Esophagus squamous epithelium (tissue), 5 donors: ENCODE measurements around the gene PLA2G4B. TPM values are rescaled to one million over a fixed set of nuclear protein-coding genes. Genes with fewer than 3 reads are reported as not detected.

Experiments used
- DNase-seq: peaks from one replicate; lab custom pipeline; 2025; lab: John Stamatoyannopoulos, UW
- H3K27ac ChIP-seq, 4 donors: fragments of 200-600 bp; sonication (generic); one replicate each; pipeline ENCODE4 v1.5.1; 2016 to 2019; ENCODE audit warnings: mild to moderate bottlenecking in 1 of 4
- H3K27me3 ChIP-seq, 4 donors: fragments of 200-600 bp; sonication (generic); 1 replicate in 3 of 4; 2 replicates in 1 of 4; pipeline versions ENCODE4 v1.5.1 to v1.6.0; 2017 to 2021; ENCODE audit warnings: antibody characterized with exemption in 1 of 4
- H3K36me3 ChIP-seq, 3 donors: fragments of 200-600 bp; sonication (generic); one replicate each; pipeline ENCODE4 v1.5.1; 2016 to 2019
- H3K4me1 ChIP-seq, 3 donors: fragments of 200-600 bp; sonication (generic); one replicate each; pipeline ENCODE4 v1.5.1; 2017 to 2019
- H3K4me3 ChIP-seq, 4 donors: fragments of 200-600 bp; sonication (generic); 1 replicate in 3 of 4; 2 replicates in 1 of 4; pipeline ENCODE4 v1.5.1; 2016 to 2019; ENCODE audit warnings: mild to moderate bottlenecking in 2 of 4, moderate library complexity in 1 of 4
- H3K9me3 ChIP-seq, 3 donors: fragments of 200-600 bp; sonication (generic); one replicate each; pipeline ENCODE4 v1.5.1; 2016 to 2019
- CTCF ChIP-seq, 6 experiments: fragments of 450-650 bp in 4 of 6; fragments of 200-600 bp in 2 of 6; sonication (generic) in 2 of 6; IDR thresholded peaks; one replicate each; pipeline ENCODE4 v1.5.1; 2016 to 2019; ENCODE audit warnings: antibody characterized with exemption in 6 of 6, mild to moderate bottlenecking in 4 of 6, moderate library complexity in 4 of 6
- POLR2A ChIP-seq, 4 donors: fragments of 450-650 bp; IDR thresholded peaks; one replicate each; pipeline ENCODE4 v1.6.1; 2017; ENCODE audit warnings: antibody characterized with exemption in 4 of 4, mild to moderate bottlenecking in 4 of 4, moderate library complexity in 3 of 4
- WGBS, 2 donors: methylation state at CpG; one replicate each; pipeline ENCODE4 v1.1.5; 2018; 5-methylcytosine and 5-hydroxymethylcytosine counted together
- intact Hi-C: fragments of 100-400 bp; cut with DNase I; formaldehyde crosslinking; loops from one replicate; pipeline ENCODE4 v1.15.0; 2022
- total RNA-seq, 4 donors: library from RNA; depleted of rRNA; stranded (reverse); fragments of >200 nt; gene quantifications; one replicate each; pipeline ENCODE4 v1.1.0, GENCODE V29; 2016
- donor health status: DM: yes; HTN: yes; CAD: no.

The PLA2G4B gene
- total RNA-seq, 4 donors from 2014 or later, result 26.5 to 58.9 (median 39.7) TPM

- no peaks in the 10 kb centered on the region for H3K9me3 ChIP-seq
- no peaks in the 10 kb centered on the region for H3K27me3 ChIP-seq
- H3K4me3 ChIP-seq, result no peak overlapping the region
- intact Hi-C loops, result no loop called here
- no peak for DNase-seq
- no peak for TF ChIP-seq CTCF (IDR thresholded peaks at IDR 0.05)
- no peak for TF ChIP-seq POLR2A (IDR thresholded peaks at IDR 0.05)
- H3K36me3 ChIP-seq, result peaks cover 66 to 87% (median 66%) of the 10 kb centered on the region in 3 donors
- WGBS, 2 donors, result 82 to 89% methylated on average over 6 of the region's 6 CpGs
- peaks cover 3 to 21% (median 5%) of the 10 kb centered on the region in 3 donors for H3K4me1 ChIP-seq
- no peak overlapping the region for H3K27ac ChIP-seq
Observed at GRCh38 chr15:41822471-41822870, 16.2 kb upstream of the PLA2G4B start.

- WGBS, 2 donors, result 67 to 79% methylated on average over 1 to 2 of the region's 6 CpGs
- no peak overlapping the region for H3K4me3 ChIP-seq
- peaks cover 61 to 82% (median 62%) of the 10 kb centered on the region in 3 donors for H3K36me3 ChIP-seq
- TF ChIP-seq CTCF (IDR thresholded peaks at IDR 0.05), result no peak
- TF ChIP-seq POLR2A (IDR thresholded peaks at IDR 0.05), result no peak
- peaks cover 5 to 24% (median 6%) of the 10 kb centered on the region in 3 donors for H3K4me1 ChIP-seq
- H3K9me3 ChIP-seq, result no peaks in the 10 kb centered on the region
- no peaks in the 10 kb centered on the region for H3K27me3 ChIP-seq
- no peak for DNase-seq
- intact Hi-C loops, result no loop called here
- H3K27ac ChIP-seq, result no peak overlapping the region
Observed at GRCh38 chr15:41822957-41823356, 15.7 kb upstream of the PLA2G4B start.

- Histone ChIP-seq H3K9me3 (no peaks in the 10 kb centered on the region), H3K27me3 (no peaks in the 10 kb centered on the region), H3K36me3 (peaks cover 56 to 76% (median 56%) of the 10 kb centered on the region in 3 donors), H3K27ac (no peak overlapping the region), H3K4me3 (no peak overlapping the region), H3K4me1 (peaks cover 5 to 26% (median 6%) of the 10 kb centered on the region in 3 donors)
- no peak for DNase-seq
- intact Hi-C loops, result no loop called here
- WGBS, 2 donors, result 100% methylated on average over 2 to 4 of the region's 11 CpGs
- no peak for TF ChIP-seq POLR2A (IDR thresholded peaks at IDR 0.05)
- no peak for TF ChIP-seq CTCF (IDR thresholded peaks at IDR 0.05)
Observed at GRCh38 chr15:41823502-41823901, 15.1 kb upstream of the PLA2G4B start.

GRCh38 chr15:41824062-41824745 lies 14.4 kb upstream of the PLA2G4B start:
- 92 to 97% methylated on average over 5 to 7 of the region's 19 CpGs for WGBS, 2 donors
- TF ChIP-seq POLR2A (IDR thresholded peaks at IDR 0.05) (no peak), CTCF (IDR thresholded peaks at IDR 0.05) (no peak)

GRCh38 chr15:41825145-41825544 lies 13.5 kb upstream of the PLA2G4B start:
- peaks cover 13 to 41% (median 20%) of the 10 kb centered on the region in 3 donors for H3K4me1 ChIP-seq
- 77% methylated on average over 3 of the region's 10 CpGs; no CpG with 5 or more reads in 1 of the 2 donors for WGBS, 2 donors
- no peak for DNase-seq
- no peaks in the 10 kb centered on the region for H3K27me3 ChIP-seq
- intact Hi-C loops, result no loop called here
- no peak overlapping the region for H3K27ac ChIP-seq
- H3K9me3 ChIP-seq, result no peaks in the 10 kb centered on the region
- H3K4me3 ChIP-seq, result no peak overlapping the region
- TF ChIP-seq POLR2A (IDR thresholded peaks at IDR 0.05) (no peak), CTCF (IDR thresholded peaks at IDR 0.05) (no peak)
- peaks cover 40 to 60% (median 46%) of the 10 kb centered on the region in 3 donors for H3K36me3 ChIP-seq

More at GRCh38 chr15:41824062-41824745, 14.4 kb upstream of the PLA2G4B start:
- Histone ChIP-seq H3K4me1 (peaks cover 6 to 33% (median 11%) of the 10 kb centered on the region in 3 donors), H3K4me3 (no peak overlapping the region), H3K27ac (no peak overlapping the region), H3K9me3 (no peaks in the 10 kb centered on the region), H3K27me3 (no peaks in the 10 kb centered on the region), H3K36me3 (peaks cover 49 to 69% (median 51%) of the 10 kb centered on the region in 3 donors)
- intact Hi-C loops, result no loop called here
- DNase-seq, result no peak
